H1 (cell line): ENCODE data around the gene DNLZ. TPM values are rescaled to one million over a fixed set of nuclear protein-coding genes. Genes with fewer than 3 reads are reported as not detected.
A peak's percentile ranks its signal among the peaks of the same experiment; 100 is the strongest.

Experiments
- CTCF ChIA-PET: fragments of 300-600 bp; sonication (Branson Sonifier 250); formaldehyde crosslinking; loops from one replicate; lab custom pipeline; 2021; ENCODE audit not compliant: partially characterized antibody; lab: Charles Lee
- POLR2A ChIA-PET: fragments of 300-600 bp; sonication (Branson Sonifier 250); formaldehyde crosslinking; loops from one replicate; lab custom pipeline; 2021; ENCODE audit warnings: inconsistent platforms; ENCODE audit not compliant: partially characterized antibody; lab: Charles Lee
- DNase-seq, 2 experiments: peaks; one replicate each; pipeline versions ENCODE4 v3.0.0 to v3.0.0-alpha.2; 2010 to 2022; ENCODE audit warnings: low spot score in 2 of 2, low read depth in 1 of 2, mixed read lengths in 1 of 2
- FAIRE-seq: peaks from 2 replicates; lab custom pipeline; 2011; peaks lifted over from hg19 to GRCh38; lab: Jason Lieb, UNC
- H2AFZ ChIP-seq: 2 replicates; pipeline ENCODE4 v1.8.1; 2012; ENCODE audit warnings: low read length, inconsistent platforms
- H2AK5ac ChIP-seq: 2 replicates; pipeline ENCODE4 v1.6.1; 2013; ENCODE audit warnings: low read depth, low read length
- H2BK120ac ChIP-seq: replicated peaks from 2 replicates; pipeline ENCODE3; 2013; ENCODE audit warnings: low read depth, low read length, inconsistent platforms
- H2BK12ac ChIP-seq: 2 replicates; pipeline ENCODE4 v1.6.1; 2013; ENCODE audit warnings: low read depth, low read length
- H2BK15ac ChIP-seq: 2 replicates; pipeline ENCODE4 v1.6.1; 2013; ENCODE audit warnings: low read length
- H2BK20ac ChIP-seq: 2 replicates; pipeline ENCODE4 v1.6.1; 2013; ENCODE audit warnings: low read length
- H2BK5ac ChIP-seq: 2 replicates; pipeline ENCODE4 v1.6.1; 2013; ENCODE audit warnings: low read depth, low read length
- H3K14ac ChIP-seq: 2 replicates; pipeline ENCODE4 v1.6.1; 2013; ENCODE audit warnings: inconsistent platforms; ENCODE audit not compliant: insufficient read length
- H3K18ac ChIP-seq: 2 replicates; pipeline ENCODE4 v1.6.1; 2013; ENCODE audit warnings: low read length; ENCODE audit errors: extremely low read depth
- H3K23ac ChIP-seq: 2 replicates; pipeline ENCODE4 v1.6.1; 2013; ENCODE audit warnings: inconsistent platforms; ENCODE audit not compliant: insufficient read length
- H3K23me2 ChIP-seq: 2 replicates; pipeline ENCODE4 v1.6.1; 2013; ENCODE audit warnings: low read depth, low read length
- H3K27ac ChIP-seq: 2 replicates; pipeline ENCODE4 v1.6.1; 2011; ENCODE audit warnings: low read depth, low read length, inconsistent platforms
- H3K27me3 ChIP-seq, 4 experiments: replicated peaks in 1 of 4; 1 replicate in 1 of 4; 2 replicates in 3 of 4; pipeline versions ENCODE4 v1.6.1 to v1.8.1; 2011 to 2013; ENCODE audit warnings: low read length in 3 of 4, mild to moderate bottlenecking in 3 of 4, inconsistent platforms in 2 of 4, mixed read lengths in 2 of 4, moderate library complexity in 1 of 4; ENCODE audit not compliant: control insufficient read depth in 3 of 4, insufficient read depth in 3 of 4; ENCODE audit errors: extremely low read depth in 1 of 4
- H3K36me3 ChIP-seq, 4 experiments: 2 replicates each; pipeline versions ENCODE4 v1.6.1 to v1.8.1; 2011 to 2013; ENCODE audit warnings: mild to moderate bottlenecking in 4 of 4, low read length in 3 of 4, moderate library complexity in 2 of 4, control low read depth in 1 of 4, inconsistent platforms in 1 of 4; ENCODE audit not compliant: insufficient read depth in 4 of 4, control insufficient read depth in 2 of 4
- H3K4ac ChIP-seq: replicated peaks from 2 replicates; pipeline ENCODE3; 2013; ENCODE audit warnings: low read length, low read depth, mixed read lengths, inconsistent platforms; ENCODE audit not compliant: insufficient read length
- H3K4me1 ChIP-seq, 4 experiments: replicated peaks in 1 of 4; 1 replicate in 1 of 4; 2 replicates in 3 of 4; pipeline versions ENCODE4 v1.6.1 to v1.8.1; 2011 to 2013; ENCODE audit warnings: low read length in 3 of 4, inconsistent platforms in 2 of 4, mixed read lengths in 1 of 4; ENCODE audit not compliant: insufficient read depth in 4 of 4, control insufficient read depth in 3 of 4
- H3K4me2 ChIP-seq, 2 experiments: 2 replicates each; pipeline versions ENCODE4 v1.6.1 to v1.8.1; 2011 to 2013; ENCODE audit warnings: low read depth in 2 of 2, low read length in 2 of 2, control low read depth in 1 of 2, inconsistent platforms in 1 of 2, mild to moderate bottlenecking in 1 of 2; ENCODE audit not compliant: insufficient read depth in 1 of 2
- H3K4me3 ChIP-seq, 4 experiments: fragments of 200-600, 300-600 bp in 1 of 4; sonication (generic), shearing (Covaris generic), sonication (Bioruptor Twin) in 1 of 4; 2 replicates each; pipeline versions ENCODE4 v1.5.1 to v1.8.1; 2011 to 2016; ENCODE audit warnings: low read length in 4 of 4, low read depth in 3 of 4, control low read depth in 2 of 4, inconsistent platforms in 2 of 4, mild to moderate bottlenecking in 2 of 4, mixed read lengths in 1 of 4, moderate library complexity in 1 of 4; ENCODE audit not compliant: insufficient read depth in 2 of 4; ENCODE audit errors: extremely low read depth in 1 of 4
- H3K56ac ChIP-seq: replicated peaks from 2 replicates; pipeline ENCODE3; 2013; ENCODE audit warnings: low read depth, mild to moderate bottlenecking, mixed read lengths, low read length, inconsistent platforms; ENCODE audit not compliant: insufficient read length
- H3K79me1 ChIP-seq: 2 replicates; pipeline ENCODE4 v1.6.1; 2013; ENCODE audit warnings: low read depth, low read length, control low read depth
- H3K79me2 ChIP-seq, 2 experiments: 2 replicates each; pipeline versions ENCODE4 v1.6.1 to v1.8.1; 2012 to 2013; ENCODE audit warnings: low read length in 2 of 2, mild to moderate bottlenecking in 2 of 2, inconsistent platforms in 1 of 2; ENCODE audit not compliant: insufficient read depth in 2 of 2, control insufficient read depth in 1 of 2
- H3K9ac ChIP-seq, 4 experiments: replicated peaks in 1 of 4; 1 replicate in 1 of 4; 2 replicates in 3 of 4; pipeline versions ENCODE4 v1.6.1 to v1.8.1; 2011 to 2013; ENCODE audit warnings: low read depth in 3 of 4, low read length in 3 of 4, control low read depth in 2 of 4, mild to moderate bottlenecking in 2 of 4, moderate library complexity in 2 of 4, inconsistent platforms in 1 of 4; ENCODE audit errors: extremely low read depth in 1 of 4
- H3K9me3 ChIP-seq, 2 experiments: 2 replicates each; pipeline versions ENCODE4 v1.6.1 to v1.8.1; 2012 to 2013; ENCODE audit warnings: mild to moderate bottlenecking in 2 of 2, moderate library complexity in 2 of 2, control low read depth in 1 of 2, inconsistent platforms in 1 of 2, low read depth in 1 of 2, low read length in 1 of 2, mixed read lengths in 1 of 2; ENCODE audit not compliant: insufficient read depth in 2 of 2
- H4K20me1 ChIP-seq, 2 experiments: replicated peaks in 1 of 2; 2 replicates each; pipeline versions ENCODE3 to v1.8.1; 2011 to 2013; ENCODE audit warnings: inconsistent platforms in 2 of 2, low read length in 2 of 2, mild to moderate bottlenecking in 1 of 2; ENCODE audit not compliant: insufficient read depth in 2 of 2, control insufficient read depth in 1 of 2
- H4K5ac ChIP-seq: 2 replicates; pipeline ENCODE4 v1.6.1; 2013; ENCODE audit warnings: low read length, low read depth, mixed read lengths, inconsistent platforms; ENCODE audit not compliant: insufficient read length
- H4K8ac ChIP-seq: 2 replicates; pipeline ENCODE4 v1.8.0; 2013; ENCODE audit warnings: mild to moderate bottlenecking, moderate library complexity, low read length, inconsistent platforms; ENCODE audit not compliant: insufficient read depth; ENCODE audit errors: extremely low read depth
- H4K91ac ChIP-seq: replicated peaks from 2 replicates; pipeline ENCODE3; 2013; ENCODE audit warnings: low read length, mixed read lengths, inconsistent platforms; ENCODE audit not compliant: insufficient read length
- CHD1 ChIP-seq: IDR thresholded peaks from 2 replicates; pipeline ENCODE4 v1.6.1; 2012; ENCODE audit warnings: low read depth, low read length, improper control_type of control experiment
- CTBP2 ChIP-seq: IDR thresholded peaks from 2 replicates; pipeline ENCODE4 v1.7.0; 2011; ENCODE audit warnings: borderline replicate concordance, mild to moderate bottlenecking, moderate library complexity, mixed read lengths, low read length; ENCODE audit not compliant: insufficient read depth, insufficient read length
- EP300 ChIP-seq, 2 experiments: IDR thresholded peaks; 1 replicate in 1 of 2; 2 replicates in 1 of 2; pipeline ENCODE4 v1.6.1; 2011 to 2012; ENCODE audit warnings: low read depth in 2 of 2, low read length in 2 of 2, mild to moderate bottlenecking in 2 of 2, borderline replicate concordance in 1 of 2, inconsistent platforms in 1 of 2, moderate library complexity in 1 of 2
- KDM1A ChIP-seq: fragments of 200-600, 300-600 bp; sonication (generic); IDR thresholded peaks from 2 replicates; pipeline ENCODE4 v1.7.1; 2016; ENCODE audit warnings: mild to moderate bottlenecking, low read length, borderline replicate concordance
- KDM4A ChIP-seq: IDR thresholded peaks from one replicate; pipeline ENCODE4 v1.7.1; 2012; ENCODE audit warnings: low read depth, mild to moderate bottlenecking, moderate library complexity, low read length, inconsistent platforms; ENCODE audit not compliant: severe bottlenecking
- PHF8 ChIP-seq: fragments of 200-600 bp; sonication (generic); conservative IDR thresholded peaks from 2 replicates; pipeline ENCODE4 v1.7.1; 2012; ENCODE audit warnings: low read depth, mild to moderate bottlenecking, inconsistent platforms, low read length, moderate library complexity
- POLR2AphosphoS5 ChIP-seq: IDR thresholded peaks from 2 replicates; pipeline ENCODE4 v1.6.1; 2011; ENCODE audit warnings: low read depth, low read length
- RNF2 ChIP-seq: fragments of 200-900, 300-1000 bp; sonication (generic); IDR thresholded peaks from 2 replicates; pipeline ENCODE4 v1.7.1; 2016; ENCODE audit warnings: borderline replicate concordance, low read depth, mild to moderate bottlenecking, antibody characterized with exemption, low read length; ENCODE audit not compliant: poor library complexity, severe bottlenecking; ENCODE audit errors: missing control alignments
- SIN3A ChIP-seq, 2 experiments: IDR thresholded peaks in 1 of 2; conservative IDR thresholded peaks in 1 of 2; 2 replicates each; pipeline ENCODE4 v1.6.1; 2011 to 2012; ENCODE audit warnings: low read length in 2 of 2, improper control_type of control experiment in 1 of 2, low read depth in 1 of 2, mild to moderate bottlenecking in 1 of 2
- SRF ChIP-seq: IDR thresholded peaks from 2 replicates; pipeline ENCODE4 v1.6.1; 2011; ENCODE audit warnings: mild to moderate bottlenecking, low read depth, low read length, moderate library complexity
- SUZ12 ChIP-seq: fragments of 200-600 bp; sonication (generic); IDR thresholded peaks from 2 replicates; pipeline ENCODE4 v1.6.1; 2012; ENCODE audit warnings: mild to moderate bottlenecking, inconsistent platforms, low read length, moderate library complexity, mixed read lengths
- TBP ChIP-seq: IDR thresholded peaks from 2 replicates; pipeline ENCODE4 v1.6.1; 2011; ENCODE audit warnings: low read depth, low read length, improper control_type of control experiment
- YY1 ChIP-seq: IDR thresholded peaks from 2 replicates; pipeline ENCODE4 v1.6.1; 2011; ENCODE audit warnings: low read depth, mild to moderate bottlenecking, low read length
- WGBS, 2 experiments: shearing (Covaris generic) in 1 of 2; methylation state at CpG; one replicate each; pipeline versions ENCODE4 v1.1.6 to v1.1.7; 2013 to 2015; ENCODE audit warnings: low lambda C conversion rate in 2 of 2, mixed read lengths in 2 of 2, inconsistent platforms in 1 of 2, low coverage in 1 of 2, missing lambda C conversion rate in 1 of 2; ENCODE audit not compliant: insufficient replicate concordance in 2 of 2, insufficient coverage in 1 of 2, insufficient read length in 1 of 2; ENCODE audit errors: extremely low coverage in 1 of 2, missing lambda C conversion rate in 1 of 2; 5-methylcytosine and 5-hydroxymethylcytosine counted together
- polyA plus RNA-seq, 7 experiments: library from polyadenylated mRNA; depleted of rRNA in 3 of 7; stranded (reverse) in 5 of 7; unstranded in 2 of 7; fragments of >200 nt in 5 of 7; fragments of 200-250 nt in 2 of 7; gene quantifications; 1 replicate in 5 of 7; 2 replicates in 1 of 7; 4 replicates in 1 of 7; pipeline versions ENCODE4 v1.2.1 to v1.2.3, GENCODE V29; 2011 to 2013; ENCODE audit warnings: missing spikeins in 2 of 7, mixed read lengths in 2 of 7
- total RNA-seq: library from RNA; stranded (reverse); fragmentation: NEBNext Ultra II Directional; extraction: Animal tissue kit (Norgen Biotek cat#: 25700); gene quantifications from 2 replicates; pipeline ENCODE4 v1.2.1, GENCODE V29; 2021

Gene DNLZ
- total and polyA plus RNA-seq, 2 of the 8 experiments (the other 6 are each of a cell fraction or from before 2014, with no cell fraction given): 11.6 to 17.9 TPM

GRCh38 chr9:136318776-136319241 lies 44.7 kb downstream of the DNLZ start:
- no peak overlapping the region for H3K56ac ChIP-seq
- no peak overlapping the region for H3K4me2 ChIP-seq
- no peak overlapping the region for H4K91ac ChIP-seq
- no peak overlapping the region for H3K4ac ChIP-seq
- H3K79me1 ChIP-seq: no peaks in the 10 kb centered on the region
- H3K14ac ChIP-seq: no peak overlapping the region
- FAIRE-seq (no peak), DNase-seq (no peak)
- no peak overlapping the region for H4K5ac ChIP-seq
- H3K9ac ChIP-seq: no peak overlapping the region
- H3K18ac ChIP-seq: no peak overlapping the region
- no peaks in the 10 kb centered on the region for H4K20me1 ChIP-seq
- H3K4me1 ChIP-seq: no peaks in the 10 kb centered on the region
- WGBS, 2 experiments: 94% methylated on average over 8 of the region's 16 CpGs; no CpG with 5 or more reads in 1 of the 2 experiments
- no peak overlapping the region for H3K23ac ChIP-seq
- H3K9me3 ChIP-seq: peaks cover 13 to 19% of the 10 kb centered on the region in 2 experiments
- no peak overlapping the region for H2BK12ac ChIP-seq
- no peak overlapping the region for H2BK20ac ChIP-seq
- no peaks in the 10 kb centered on the region for H3K27me3 ChIP-seq
- H2BK15ac ChIP-seq: no peak overlapping the region
- no peak overlapping the region for H2AK5ac ChIP-seq
- POLR2A ChIA-PET: no interaction called here
- H3K23me2 ChIP-seq: peaks cover 2% of the 10 kb centered on the region; the same call in 1 of the 2 replicates
- H3K27ac ChIP-seq: no peak overlapping the region
- H3K4me3 ChIP-seq: no peak overlapping the region
- H4K8ac ChIP-seq: peak overlapping the region; percentile 18; the same call in 1 of the 2 replicates
- H3K36me3 ChIP-seq: no peaks in the 10 kb centered on the region
- H2AFZ ChIP-seq: no peak overlapping the region
- H2BK120ac ChIP-seq: no peak overlapping the region
- CTCF ChIA-PET: interaction anchor here (1.5 kb wide), 1 partner anchor 22 kb away, joined by 4 read pairs; no protein-coding TSS in a partner anchor
- H3K79me2 ChIP-seq: no peaks in the 10 kb centered on the region
- H2BK5ac ChIP-seq: no peak overlapping the region
- TF ChIP-seq CHD1 (no peak), KDM4A (no peak), RNF2 (no peak), YY1 (no peak), KDM1A (no peak), EP300 (IDR thresholded peaks at IDR 0.05; ENCODE audit: borderline replicate concordance in 1 of 2, low read depth in 2 of 2, low read length in 2 of 2) (no peak), CTBP2 (no peak), SRF (no peak), POLR2AphosphoS5 (no peak), SIN3A (conservative IDR thresholded peaks at IDR 0.05 in 1 of 2, IDR thresholded peaks at IDR 0.05 in 1 of 2; ENCODE audit: low read depth in 1 of 2, low read length in 2 of 2) (no peak), PHF8 (no peak), TBP (no peak), SUZ12 (no peak)
